Right forelimb (tissue), 1 donor: ENCODE results near the gene ESPN.
A peak's percentile ranks its signal among the peaks of the same experiment; 100 is the strongest.

Source experiments
- DNase-seq: peaks from one replicate; pipeline ENCODE4 v3.0.0-alpha.2; 2018

ESPN gene

DNA sequence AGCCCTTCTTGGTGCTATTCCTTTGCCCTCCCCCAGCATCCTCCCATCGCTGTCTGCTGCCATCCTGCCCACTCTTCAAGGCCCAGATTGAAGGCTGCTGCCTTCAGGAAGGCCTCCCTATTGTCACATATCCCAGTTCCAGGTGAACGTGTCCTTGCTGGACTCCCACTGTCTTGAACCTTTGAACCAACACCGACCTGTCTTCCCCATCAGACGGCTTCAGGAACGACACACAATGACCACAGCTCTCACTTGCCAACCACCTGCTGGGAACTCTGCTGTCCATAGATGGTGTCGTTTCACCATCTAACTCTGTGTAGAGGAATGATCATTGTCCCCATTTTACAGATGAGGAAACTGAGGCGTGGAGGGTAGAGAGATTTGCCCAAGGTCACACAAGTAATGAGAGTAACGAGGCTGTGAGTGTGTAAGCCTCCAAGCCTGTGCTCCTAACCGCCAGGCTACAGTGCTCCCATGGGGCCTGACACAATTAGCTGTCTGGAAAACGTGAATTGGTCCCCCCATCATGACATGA lies 76.8 kb downstream of the ESPN start:
- no peak for DNase-seq

- peak; percentile 88 for DNase-seq
Measured at GRCh38 chr1:6502000-6502891, 77.7 kb downstream of the ESPN start.

GRCh38 chr1:6503884-6504602 lies 79.5 kb downstream of the ESPN start:
- DNase-seq: no peak

DNA sequence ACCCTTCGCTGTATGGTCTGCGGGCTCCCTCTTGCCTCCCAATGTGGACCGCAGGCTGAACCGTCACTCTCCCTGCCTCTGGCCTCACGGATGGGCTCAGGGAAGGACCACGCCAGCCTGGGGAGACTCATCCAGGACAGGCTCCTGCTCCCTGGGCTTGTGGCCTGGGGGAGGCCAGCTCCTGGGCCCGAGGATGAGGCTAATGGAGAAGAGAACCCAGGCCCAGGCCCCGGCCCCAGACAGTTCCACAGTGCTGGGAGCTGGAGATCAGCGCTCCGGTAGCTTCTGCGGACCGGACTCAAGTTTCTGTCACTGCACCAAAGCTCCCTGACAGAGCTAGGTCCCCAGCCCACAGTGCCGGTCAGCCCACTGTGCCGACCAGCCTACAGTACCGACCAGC lies 80.3 kb downstream of the ESPN start:
- no peak for DNase-seq

GRCh38 chr1:6505367-6506209 lies 81.0 kb downstream of the ESPN start:
- DNase-seq: no peak

DNA sequence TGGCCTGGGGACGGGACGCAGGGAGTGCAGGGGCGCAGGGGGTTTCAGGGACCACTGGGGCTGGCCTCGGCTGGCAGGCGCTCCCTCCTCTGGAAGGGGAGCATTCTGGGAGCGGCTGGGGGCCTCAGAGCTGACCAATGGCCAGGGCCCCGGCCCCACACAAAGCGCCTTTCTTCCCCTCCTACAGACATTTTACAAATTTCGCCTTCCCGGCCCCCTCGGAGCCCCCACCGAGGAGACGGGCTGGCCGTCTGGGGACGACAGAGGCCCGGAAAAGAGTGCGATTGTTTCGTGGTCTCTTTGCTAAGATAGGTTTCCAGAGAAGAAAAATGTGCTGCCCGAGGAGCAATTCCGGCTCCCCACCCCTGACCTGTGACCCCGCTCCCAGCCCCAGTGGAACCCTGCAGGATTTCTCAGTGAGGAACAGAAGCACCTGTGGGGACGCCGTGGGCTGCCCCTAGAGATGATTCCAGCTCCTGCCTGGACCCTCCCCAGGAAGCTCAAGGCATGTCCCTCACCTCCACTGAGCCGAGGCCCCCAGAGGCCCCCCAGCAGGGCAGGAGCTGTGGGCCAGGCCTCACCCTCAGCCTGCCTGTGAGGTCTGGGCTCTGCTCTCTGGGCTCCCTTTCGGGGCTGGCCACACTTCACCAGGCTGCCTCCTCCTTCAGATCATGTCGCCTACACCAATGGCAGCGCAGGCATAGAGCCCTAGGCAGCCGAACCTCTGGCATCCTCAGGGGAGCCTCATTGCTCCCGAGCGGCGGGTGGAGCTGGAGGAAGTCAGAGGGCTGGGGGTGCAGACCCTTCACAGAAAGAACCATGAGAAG lies 81.8 kb downstream of the ESPN start:
- no peak for DNase-seq

DNA sequence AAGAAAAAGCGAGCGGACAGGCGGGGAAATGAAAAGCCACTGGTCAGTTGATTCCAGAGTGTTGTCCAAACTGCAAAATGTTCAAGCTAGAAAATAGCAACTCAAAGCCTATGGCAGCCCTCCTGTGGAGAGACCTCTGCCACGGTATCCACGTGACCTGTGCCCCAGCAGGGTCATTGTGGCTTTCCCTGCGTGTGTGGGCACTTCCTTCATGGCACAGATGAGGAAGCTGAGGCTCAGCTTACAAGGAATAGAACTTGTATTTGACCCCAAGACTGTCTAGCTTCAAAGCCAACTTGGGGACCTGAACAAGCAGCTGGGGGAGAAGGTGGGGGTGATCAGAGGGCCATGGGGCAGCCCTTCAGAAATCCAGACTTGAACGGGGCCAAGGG lies 82.5 kb downstream of the ESPN start:
- no peak for DNase-seq

GRCh38 chr1:6507461-6507911 lies 82.9 kb downstream of the ESPN start:
- no peak for DNase-seq

GRCh38 chr1:6508154-6508815 lies 83.7 kb downstream of the ESPN start:
- DNase-seq: no peak

DNA sequence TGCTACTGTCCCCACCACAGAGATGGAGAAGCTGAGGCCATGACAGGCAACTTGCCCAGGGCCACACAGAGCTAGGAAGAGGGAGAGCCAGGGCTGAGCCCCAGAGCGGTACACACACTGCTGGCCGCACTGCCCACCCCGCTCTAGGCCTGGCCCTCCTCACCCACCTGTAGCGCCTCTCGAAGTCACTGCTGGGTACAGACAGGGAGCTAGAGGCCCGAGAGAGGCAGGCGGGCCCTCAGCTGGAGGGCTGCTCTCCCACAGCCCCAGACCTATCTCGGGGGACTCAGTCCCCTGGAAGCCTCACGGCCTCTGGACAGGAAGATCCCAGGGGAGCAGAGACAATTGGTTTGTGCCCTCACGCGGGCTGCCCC lies 84.2 kb downstream of the ESPN start:
- DNase-seq: no peak

DNA sequence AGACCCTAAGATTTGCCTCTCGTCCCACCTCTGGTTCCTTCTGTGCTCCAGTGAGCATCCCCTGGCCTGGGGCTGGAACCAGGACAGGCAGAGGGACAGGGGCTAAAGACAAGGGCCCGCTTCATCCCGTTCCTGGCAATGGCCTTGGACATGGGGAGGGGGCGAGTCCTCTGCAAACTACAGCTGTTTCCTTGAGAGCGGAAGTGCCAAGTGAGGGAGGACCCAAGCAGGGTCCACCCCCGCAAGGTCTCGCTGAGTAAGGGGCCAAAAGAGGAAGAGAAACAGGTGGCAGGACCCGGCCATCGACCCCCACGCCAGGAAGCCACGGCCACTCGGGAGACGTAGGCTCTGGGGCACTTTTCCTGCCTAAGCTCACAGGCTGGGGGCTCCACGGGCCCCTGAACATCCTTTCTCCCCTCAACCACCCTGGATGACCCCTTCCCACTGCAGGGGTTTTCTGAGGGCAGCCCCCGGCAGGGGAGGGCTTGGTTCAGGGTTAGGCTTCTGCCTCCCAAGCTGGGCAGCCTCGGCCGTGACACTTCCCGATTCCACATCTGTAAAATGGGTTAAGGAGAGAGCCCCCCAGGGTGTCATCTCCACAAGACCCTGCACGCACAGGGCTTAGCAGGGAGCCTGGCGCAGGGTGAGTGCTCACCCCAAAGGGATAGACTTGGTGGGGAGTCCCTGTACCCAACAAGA lies 84.8 kb downstream of the ESPN start:
- no peak for DNase-seq

- no peak for DNase-seq
Measured at GRCh38 chr1:6509919-6510291, 85.3 kb downstream of the ESPN start.

DNA sequence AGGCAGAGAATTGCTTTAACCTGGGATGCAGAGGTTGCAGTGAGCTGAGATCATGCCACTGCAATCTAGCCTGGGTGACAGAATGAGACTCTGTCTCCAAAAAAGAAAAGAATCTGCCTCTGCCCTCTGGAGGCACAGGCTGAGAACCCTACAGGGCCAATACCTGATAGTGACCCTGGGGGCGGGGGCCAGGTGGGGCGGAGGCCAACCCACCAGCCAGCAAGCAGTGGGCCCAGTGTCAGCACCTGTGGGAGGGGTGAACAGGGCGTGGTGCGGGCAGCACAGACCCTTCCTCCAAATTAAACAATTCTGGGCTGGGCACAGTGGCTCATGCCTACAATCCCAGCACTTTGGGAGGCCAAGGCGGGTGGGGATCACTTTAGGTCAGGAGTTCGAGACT lies 85.9 kb downstream of the ESPN start:
- DNase-seq: no peak
